Activated CD4-positive, alpha-beta T cell treated with anti-CD3 and anti-CD28 coated beads, Interleukin-2, amount 10 ng/mL, durations not matched to agents 7 days and 5 days (primary cell): ENCODE measurements around the gene ZFHX2. TPM values are rescaled to one million over a fixed set of nuclear protein-coding genes. Genes with fewer than 3 reads are reported as not detected.

Source experiments
- CTCF ChIA-PET: fragments of 350-600 bp; sonication (Branson Sonifier 250); formaldehyde crosslinking; loops from one replicate; lab custom pipeline; 2021; ENCODE audit warnings: antibody characterized with exemption; lab: Charles Lee
- POLR2A ChIA-PET: fragments of 350-600 bp; sonication (Branson Sonifier 250); formaldehyde crosslinking; loops from one replicate; lab custom pipeline; 2021; ENCODE audit warnings: antibody characterized with exemption; lab: Charles Lee
- DNase-seq: peaks from one replicate; pipeline ENCODE4 v3.0.0-alpha.2; 2020
- H3K27ac Mint-ChIP-seq: one replicate; pipeline ENCODE4 v1.8.0; 2021; ENCODE audit warnings: mild to moderate bottlenecking, moderate library complexity, mixed read lengths
- H3K27me3 Mint-ChIP-seq: one replicate; pipeline ENCODE4 v1.8.0; 2021; ENCODE audit warnings: mixed read lengths
- H3K36me3 Mint-ChIP-seq: one replicate; pipeline ENCODE4 v1.8.0; 2021; ENCODE audit warnings: low read depth, mixed read lengths
- H3K4me1 Mint-ChIP-seq: one replicate; pipeline ENCODE4 v1.8.0; 2021; ENCODE audit warnings: mixed read lengths
- H3K4me3 Mint-ChIP-seq: one replicate; pipeline ENCODE4 v1.8.0; 2021; ENCODE audit warnings: mild to moderate bottlenecking, moderate library complexity, mixed read lengths
- H3K9me3 Mint-ChIP-seq: one replicate; pipeline ENCODE4 v1.8.0; 2021; ENCODE audit warnings: mixed read lengths
- total RNA-seq, 2 experiments: library from RNA; stranded (reverse); gene quantifications; one replicate each; pipeline ENCODE4 v1.2.3, GENCODE V29; 2021

The ZFHX2 gene
- total RNA-seq, 2 experiments from 2014 or later, result 1.0 to 1.1 TPM

DNA sequence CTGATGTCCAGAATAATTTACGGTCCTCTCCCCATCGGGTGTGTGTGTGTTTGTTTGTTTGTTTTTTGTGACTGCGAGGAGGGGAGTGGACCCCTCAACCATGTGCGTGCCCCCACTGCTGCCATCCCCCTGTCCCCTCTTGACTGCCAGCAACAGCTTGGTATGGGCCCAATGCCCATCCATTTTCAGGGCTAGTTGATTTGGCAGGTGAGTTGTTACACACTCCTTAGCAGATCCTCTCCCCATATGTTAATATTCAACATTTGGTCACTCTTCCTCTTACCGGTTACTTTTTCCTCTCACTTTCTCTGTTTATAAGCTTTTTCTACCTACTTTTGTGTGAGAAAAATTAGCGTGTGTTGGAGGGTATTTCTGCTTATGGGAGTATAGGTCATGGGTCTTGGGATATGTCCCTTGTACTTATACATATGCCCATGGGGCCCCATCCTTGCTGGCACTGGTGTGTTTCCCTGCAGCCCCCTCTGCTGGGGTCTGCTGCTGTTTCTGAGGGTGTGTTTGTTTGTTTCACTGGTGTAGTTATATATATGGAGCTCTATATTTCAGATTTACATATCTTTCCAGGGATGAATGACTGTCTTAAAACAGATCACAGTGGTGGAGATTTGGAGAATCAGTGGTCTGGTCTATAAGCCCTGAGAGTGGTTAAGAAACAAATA is 33.8 kb downstream of the ZFHX2 start:
- H3K4me1 Mint-ChIP-seq, result peaks cover 4% of the 10 kb centered on the region
- no peaks in the 10 kb centered on the region for H3K36me3 Mint-ChIP-seq
- no peak for DNase-seq
- ChIA-PET CTCF (no interaction called here), POLR2A (no interaction called here)
- no peaks in the 10 kb centered on the region for H3K27me3 Mint-ChIP-seq
- H3K9me3 Mint-ChIP-seq, result no peaks in the 10 kb centered on the region
- no peak overlapping the region for H3K4me3 Mint-ChIP-seq
- no peak overlapping the region for H3K27ac Mint-ChIP-seq

DNA sequence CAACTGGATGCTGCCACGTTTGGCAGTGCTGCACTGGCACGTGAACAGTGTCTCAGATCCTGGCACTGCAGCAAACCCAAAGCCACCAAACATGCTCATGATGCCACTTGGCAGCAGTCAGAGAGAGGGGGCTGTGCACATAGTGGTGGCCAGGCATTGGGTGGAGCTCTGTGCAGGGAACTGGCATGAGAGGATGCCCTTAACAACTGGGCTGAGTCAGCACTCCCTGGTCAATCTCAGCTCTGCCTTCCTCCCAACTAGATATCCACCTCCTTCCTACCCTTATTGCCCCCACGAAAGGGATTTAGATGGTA is 37.0 kb downstream of the ZFHX2 start:
- H3K4me1 Mint-ChIP-seq, result peaks cover 11% of the 10 kb centered on the region
- POLR2A ChIA-PET, result no interaction called here
- H3K9me3 Mint-ChIP-seq, result no peaks in the 10 kb centered on the region
- no peaks in the 10 kb centered on the region for H3K36me3 Mint-ChIP-seq
- H3K27me3 Mint-ChIP-seq, result no peaks in the 10 kb centered on the region
- H3K4me3 Mint-ChIP-seq, result no peak overlapping the region
- H3K27ac Mint-ChIP-seq, result no peak overlapping the region
- CTCF ChIA-PET, result no interaction called here
- DNase-seq, result no peak

GRCh38 chr14:23513818-23514643 is 37.5 kb downstream of the ZFHX2 start:
- CTCF ChIA-PET, result no interaction called here
- Mint-ChIP-seq H3K27me3 (no peaks in the 10 kb centered on the region), H3K4me3 (no peak overlapping the region), H3K9me3 (no peaks in the 10 kb centered on the region), H3K4me1 (peaks cover 11% of the 10 kb centered on the region), H3K27ac (no peak overlapping the region), H3K36me3 (no peaks in the 10 kb centered on the region)
- DNase-seq, result no peak
- POLR2A ChIA-PET, result no interaction called here

GRCh38 chr14:23513005-23513817 is 38.4 kb downstream of the ZFHX2 start:
- DNase-seq, result no peak
- ChIA-PET CTCF (no interaction called here), POLR2A (no interaction called here)
- no peak overlapping the region for H3K27ac Mint-ChIP-seq
- no peaks in the 10 kb centered on the region for H3K36me3 Mint-ChIP-seq
- H3K4me3 Mint-ChIP-seq, result no peak overlapping the region
- peaks cover 11% of the 10 kb centered on the region for H3K4me1 Mint-ChIP-seq
- no peaks in the 10 kb centered on the region for H3K27me3 Mint-ChIP-seq
- no peaks in the 10 kb centered on the region for H3K9me3 Mint-ChIP-seq

GRCh38 chr14:23512156-23512555 is 39.4 kb downstream of the ZFHX2 start:
- peaks cover 11% of the 10 kb centered on the region for H3K4me1 Mint-ChIP-seq
- CTCF ChIA-PET, result interaction anchor here (1.3 to 1.6 kb wide), 2 partner anchors 11 to 79 kb away, joined by 3 read pairs; no protein-coding TSS in a partner anchor
- DNase-seq, result no peak
- no peaks in the 10 kb centered on the region for H3K36me3 Mint-ChIP-seq
- peak overlapping the region; percentile 58 for H3K4me3 Mint-ChIP-seq
- no peaks in the 10 kb centered on the region for H3K27me3 Mint-ChIP-seq
- peak overlapping the region; percentile 86 for H3K27ac Mint-ChIP-seq
- H3K9me3 Mint-ChIP-seq, result no peaks in the 10 kb centered on the region
- POLR2A ChIA-PET, result no interaction called here

GRCh38 chr14:23494223-23494622 is 57.3 kb downstream of the ZFHX2 start:
- ChIA-PET POLR2A (no interaction called here), CTCF (interaction anchor here (0.7 to 1.3 kb wide), 2 partner anchors 18 to 720 kb away, joined by 3 read pairs; no protein-coding TSS in a partner anchor)
- Mint-ChIP-seq H3K4me3 (no peak overlapping the region), H3K9me3 (no peaks in the 10 kb centered on the region), H3K36me3 (no peaks in the 10 kb centered on the region), H3K27me3 (no peaks in the 10 kb centered on the region), H3K27ac (no peak overlapping the region), H3K4me1 (no peaks in the 10 kb centered on the region)
- DNase-seq, result no peak

- ChIA-PET CTCF (no interaction called here), POLR2A (no interaction called here)
- no peak for DNase-seq
- Mint-ChIP-seq H3K4me3 (no peak overlapping the region), H3K4me1 (no peaks in the 10 kb centered on the region), H3K27ac (no peak overlapping the region), H3K36me3 (no peaks in the 10 kb centered on the region), H3K9me3 (no peaks in the 10 kb centered on the region), H3K27me3 (no peaks in the 10 kb centered on the region)
These were observed 58.8 kb downstream of the ZFHX2 start for GRCh38 chr14:23492618-23493272.

GRCh38 chr14:23487216-23487615 is 64.3 kb downstream of the ZFHX2 start:
- Mint-ChIP-seq H3K4me1 (no peaks in the 10 kb centered on the region), H3K4me3 (no peak overlapping the region), H3K27ac (no peak overlapping the region), H3K27me3 (no peaks in the 10 kb centered on the region), H3K9me3 (no peaks in the 10 kb centered on the region), H3K36me3 (no peaks in the 10 kb centered on the region)
- CTCF ChIA-PET, result interaction anchor here (0.5 to 1.4 kb wide), 2 partner anchors 8 to 396 kb away, joined by 3 read pairs; no protein-coding TSS in a partner anchor
- POLR2A ChIA-PET, result no interaction called here
- DNase-seq, result no peak

DNA sequence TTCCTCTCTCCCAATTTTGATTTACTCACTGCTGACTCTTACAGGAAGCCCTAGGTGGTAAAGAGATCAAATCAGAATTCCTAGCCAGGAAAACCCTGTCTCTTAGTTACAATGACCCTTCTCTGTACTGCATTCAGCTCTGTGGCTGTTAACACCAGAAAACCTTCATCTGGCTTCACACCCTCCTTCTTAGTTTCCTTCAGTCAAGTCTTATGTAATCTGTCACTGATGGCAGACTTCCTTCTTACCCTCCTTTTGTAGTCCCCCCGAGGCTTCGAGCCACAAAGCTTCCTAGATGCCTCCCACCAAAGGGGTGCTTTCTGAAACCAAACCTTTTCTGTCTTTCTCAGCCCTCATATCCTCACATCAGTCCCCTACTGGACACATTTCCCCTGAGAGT is 65.5 kb downstream of the ZFHX2 start:
- Mint-ChIP-seq H3K27ac (no peak overlapping the region), H3K4me3 (no peak overlapping the region), H3K9me3 (no peaks in the 10 kb centered on the region), H3K4me1 (no peaks in the 10 kb centered on the region), H3K36me3 (no peaks in the 10 kb centered on the region), H3K27me3 (no peaks in the 10 kb centered on the region)
- POLR2A ChIA-PET, result no interaction called here
- no peak for DNase-seq
- CTCF ChIA-PET, result interaction anchor here (1.8 kb wide), 1 partner anchor 10 kb away, joined by 3 read pairs; no protein-coding TSS in a partner anchor

GRCh38 chr14:23485326-23485725 is 66.2 kb downstream of the ZFHX2 start:
- no peaks in the 10 kb centered on the region for H3K27me3 Mint-ChIP-seq
- no peaks in the 10 kb centered on the region for H3K36me3 Mint-ChIP-seq
- no peaks in the 10 kb centered on the region for H3K9me3 Mint-ChIP-seq
- H3K27ac Mint-ChIP-seq, result no peak overlapping the region
- no peak for DNase-seq
- no peaks in the 10 kb centered on the region for H3K4me1 Mint-ChIP-seq
- POLR2A ChIA-PET, result no interaction called here
- no peak overlapping the region for H3K4me3 Mint-ChIP-seq
- CTCF ChIA-PET, result interaction anchor here (0.6 to 1.8 kb wide), 2 partner anchors 10 to 330 kb away, joined by 3 read pairs; no protein-coding TSS in a partner anchor

GRCh38 chr14:23483236-23483854 is 68.2 kb downstream of the ZFHX2 start:
- Mint-ChIP-seq H3K36me3 (peaks cover 7% of the 10 kb centered on the region), H3K27ac (no peak overlapping the region), H3K4me1 (peaks cover 1% of the 10 kb centered on the region), H3K4me3 (no peak overlapping the region), H3K27me3 (no peaks in the 10 kb centered on the region), H3K9me3 (no peaks in the 10 kb centered on the region)
- peak; percentile 20 for DNase-seq
- ChIA-PET POLR2A (no interaction called here), CTCF (interaction anchor here (1.2 to 1.6 kb wide), 2 partner anchors 8 to 75 kb away, joined by 3 to 5 read pairs; no protein-coding TSS in a partner anchor)

DNA sequence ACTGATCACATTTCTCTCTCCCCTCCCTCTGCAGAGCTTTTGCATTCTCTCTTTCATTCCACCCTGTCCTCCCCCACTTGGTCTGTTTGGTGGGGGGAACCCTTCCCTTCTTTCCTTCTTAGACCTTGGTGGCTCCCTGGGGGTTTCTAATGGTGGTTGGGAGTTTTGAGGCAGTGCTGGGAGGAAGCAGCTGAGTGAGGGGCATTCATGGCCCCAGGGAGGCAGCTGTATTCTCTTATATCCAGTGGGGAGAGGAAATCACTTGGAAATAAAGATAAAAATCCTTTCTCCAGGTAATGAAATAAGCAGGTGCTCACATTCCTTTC is 68.8 kb downstream of the ZFHX2 start:
- H3K36me3 Mint-ChIP-seq, result peaks cover 10% of the 10 kb centered on the region
- H3K9me3 Mint-ChIP-seq, result no peaks in the 10 kb centered on the region
- CTCF ChIA-PET, result interaction anchor here (1.1 kb wide), 1 partner anchor 147 kb away, joined by 4 read pairs; no protein-coding TSS in a partner anchor
- H3K4me1 Mint-ChIP-seq, result peaks cover 4% of the 10 kb centered on the region
- no peaks in the 10 kb centered on the region for H3K27me3 Mint-ChIP-seq
- no peak overlapping the region for H3K27ac Mint-ChIP-seq
- POLR2A ChIA-PET, result no interaction called here
- H3K4me3 Mint-ChIP-seq, result no peak overlapping the region
- no peak for DNase-seq
